NCI-H524 (cell line): Measurements from ENCODE around the gene TSPAN3.

ENCODE experiments used
- DNase-seq, 2 experiments: peaks; one replicate each; lab custom pipeline; 2025; lab: John Stamatoyannopoulos, UW

Gene TSPAN3

DNA sequence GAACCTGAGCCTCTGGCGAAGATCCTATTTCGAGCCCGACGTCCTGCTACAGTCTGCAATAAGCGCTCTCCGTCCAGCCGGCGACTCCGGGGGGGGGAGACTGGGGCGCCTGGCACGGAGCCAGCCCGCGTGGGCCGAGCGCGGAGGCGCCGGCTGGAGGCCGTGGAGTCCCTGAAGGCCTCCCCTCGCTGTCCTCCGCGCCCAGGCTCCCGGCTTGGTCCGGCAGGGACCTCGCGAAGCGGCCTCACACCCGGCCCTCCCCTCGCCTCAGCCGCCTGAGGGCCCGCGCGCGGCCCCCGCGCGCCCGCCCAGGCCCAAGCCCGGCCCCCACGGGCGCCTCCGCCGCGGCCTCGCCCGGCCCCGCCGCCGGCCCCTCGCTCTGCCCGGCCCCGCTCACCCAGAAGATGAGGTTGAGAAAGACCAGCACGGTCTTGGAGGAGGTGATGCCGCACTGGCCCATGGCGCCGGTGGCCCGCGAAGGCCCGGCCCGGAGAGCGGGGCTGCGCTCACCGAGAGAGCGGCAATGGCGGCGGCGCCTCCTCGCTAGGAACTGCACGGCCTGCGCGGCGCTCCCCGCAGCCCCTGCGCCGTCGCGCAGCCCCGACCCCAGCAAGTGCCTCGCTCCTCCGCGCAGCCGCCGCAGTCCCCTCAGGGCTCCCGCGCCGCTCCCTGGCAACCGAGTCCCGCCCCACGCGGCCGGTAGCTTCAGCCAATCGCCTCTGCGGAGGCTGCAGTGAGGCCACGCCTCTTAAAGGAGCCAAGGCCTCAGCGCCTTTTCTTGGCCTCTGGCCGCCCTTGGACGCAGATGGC, at the start of gene TSPAN3:
TSS of gene TSPAN3 (minus strand) at position 615 of the 810 bp plus-strand sequence. CDS start at position 460, 155 bp downstream.
- peak; percentile 87 to 96 for DNase-seq

DNA sequence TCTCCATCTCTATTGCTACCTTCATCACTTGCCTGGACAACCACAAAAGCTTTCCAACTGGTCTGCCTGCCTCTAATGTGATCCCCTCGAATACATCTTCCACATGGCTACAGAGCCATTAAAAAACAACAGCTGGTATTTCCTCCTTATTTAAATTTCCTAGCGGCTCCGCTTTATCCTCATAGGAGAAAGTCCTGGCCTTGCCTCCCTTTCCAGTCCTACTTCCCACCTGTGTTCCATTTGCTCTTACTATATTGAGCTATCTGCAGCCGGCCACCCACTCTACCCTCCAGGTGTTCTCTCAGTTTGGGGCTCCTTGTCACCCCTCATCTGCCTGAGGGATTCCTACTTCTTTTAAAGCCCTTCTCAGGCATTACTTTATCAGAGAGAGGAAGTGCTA, 49.7 kb upstream of the TSPAN3 start:
- peak; percentile 36 to 77 for DNase-seq

DNA sequence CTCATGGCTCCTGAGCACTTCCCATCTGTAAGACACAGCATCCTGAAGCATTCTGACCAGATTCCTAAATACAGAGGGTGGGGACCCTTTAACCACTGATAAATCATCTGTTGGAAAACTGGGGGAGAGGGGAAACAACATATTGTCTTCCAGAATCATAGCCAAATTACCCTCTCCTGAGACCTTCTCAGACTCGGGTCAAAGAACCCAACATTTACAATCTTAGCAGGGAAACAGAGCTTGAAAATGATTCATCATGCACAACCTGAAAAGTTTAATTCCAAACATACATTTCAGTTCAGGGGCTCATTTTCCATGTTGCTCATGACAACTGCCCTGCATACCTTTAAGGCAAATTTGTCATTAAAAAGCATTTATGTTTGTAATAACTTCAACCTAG, 48.5 kb upstream of the TSPAN3 start:
- no peak for DNase-seq

DNA sequence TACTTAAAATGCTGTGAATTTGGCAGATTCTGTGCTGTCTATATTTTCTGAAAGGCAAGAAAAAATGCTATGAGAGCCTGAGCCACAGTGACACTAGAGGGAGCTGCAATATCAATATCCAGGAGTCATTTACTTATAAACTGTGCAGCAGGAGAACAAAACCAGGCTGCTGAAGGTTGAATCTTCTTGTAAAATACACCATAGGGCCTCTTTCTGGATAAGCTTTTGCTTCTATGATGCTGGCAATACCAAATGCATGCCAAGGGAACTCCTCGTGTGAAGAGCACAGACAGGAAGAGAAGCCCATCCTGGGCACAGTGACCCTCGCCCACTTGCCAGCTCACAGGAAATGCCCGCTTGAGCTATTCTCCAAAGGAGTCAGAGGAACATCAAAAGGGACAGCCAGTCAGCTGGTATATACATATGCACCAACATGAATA, 48.0 kb upstream of the TSPAN3 start:
- peak; percentile 52 to 75 for DNase-seq

DNA sequence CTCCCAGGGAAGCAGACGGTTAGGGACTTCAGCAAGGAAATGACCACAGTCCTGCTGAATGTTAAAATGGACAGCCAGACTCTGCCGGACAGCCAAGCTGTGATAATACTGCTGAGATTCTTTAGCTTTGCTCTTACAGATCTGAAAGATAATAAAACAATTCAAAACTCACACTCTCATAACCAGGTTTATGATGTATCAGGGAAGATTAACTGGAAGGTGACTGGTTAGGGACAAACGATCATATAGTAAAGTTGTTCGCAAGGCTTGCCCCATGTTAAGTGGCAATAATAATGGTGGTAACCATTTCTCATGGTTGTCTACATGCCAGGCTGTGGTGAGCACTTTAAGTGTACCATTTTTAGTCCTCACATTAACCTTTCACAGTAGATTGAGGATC, 44.3 kb upstream of the TSPAN3 start:
- DNase-seq, result no peak

DNA sequence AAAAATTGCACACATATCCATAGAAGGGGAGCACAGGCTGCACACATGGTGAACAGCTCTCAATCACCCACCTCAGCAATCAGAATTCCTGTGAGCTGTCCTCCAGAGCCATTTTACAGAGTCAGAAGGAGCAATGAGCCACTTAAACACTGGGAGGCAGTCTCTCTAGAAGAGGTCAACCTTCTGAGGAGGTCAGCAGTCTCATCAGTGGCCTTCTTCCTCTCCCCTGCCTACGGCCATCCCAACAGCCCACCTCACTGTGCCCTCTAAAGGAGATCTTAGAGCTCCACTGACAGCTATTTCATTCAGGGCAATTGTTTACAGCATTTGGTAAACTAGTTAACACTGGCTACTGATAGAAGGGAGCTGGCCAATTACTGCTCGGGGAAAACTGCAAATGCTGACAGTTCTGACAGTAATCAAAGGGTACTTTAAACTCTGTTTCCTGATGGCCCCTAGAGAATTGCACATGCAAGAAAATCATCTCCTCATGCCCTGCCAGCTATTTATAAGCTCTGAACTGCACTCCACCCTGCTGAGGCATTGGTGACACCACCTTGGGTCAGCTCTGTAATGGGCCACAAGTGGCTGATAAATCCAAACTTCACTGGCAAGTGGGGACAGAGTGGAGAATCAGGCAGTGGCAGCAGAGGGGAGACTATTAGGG, 42.1 kb upstream of the TSPAN3 start:
- DNase-seq, result no peak

DNA sequence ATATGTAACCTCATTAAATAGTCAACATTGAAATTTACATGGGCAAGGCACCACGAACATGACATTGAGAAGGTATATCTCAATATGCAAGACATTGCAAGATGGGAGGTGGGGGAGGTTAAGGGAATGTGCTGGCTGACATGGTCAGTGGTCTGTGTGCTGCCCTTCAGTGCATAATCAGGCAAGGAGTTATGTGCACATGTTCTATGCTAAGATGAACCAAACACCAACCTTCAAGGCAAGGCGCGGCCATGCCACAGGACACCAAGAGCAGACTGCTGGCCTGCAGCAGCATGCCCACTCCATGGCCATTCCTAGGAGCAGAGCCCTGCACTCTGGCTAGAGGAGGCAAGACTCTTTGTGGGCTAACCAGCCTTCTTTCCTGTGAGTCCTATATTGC, 40.9 kb upstream of the TSPAN3 start:
- DNase-seq, result no peak

DNA sequence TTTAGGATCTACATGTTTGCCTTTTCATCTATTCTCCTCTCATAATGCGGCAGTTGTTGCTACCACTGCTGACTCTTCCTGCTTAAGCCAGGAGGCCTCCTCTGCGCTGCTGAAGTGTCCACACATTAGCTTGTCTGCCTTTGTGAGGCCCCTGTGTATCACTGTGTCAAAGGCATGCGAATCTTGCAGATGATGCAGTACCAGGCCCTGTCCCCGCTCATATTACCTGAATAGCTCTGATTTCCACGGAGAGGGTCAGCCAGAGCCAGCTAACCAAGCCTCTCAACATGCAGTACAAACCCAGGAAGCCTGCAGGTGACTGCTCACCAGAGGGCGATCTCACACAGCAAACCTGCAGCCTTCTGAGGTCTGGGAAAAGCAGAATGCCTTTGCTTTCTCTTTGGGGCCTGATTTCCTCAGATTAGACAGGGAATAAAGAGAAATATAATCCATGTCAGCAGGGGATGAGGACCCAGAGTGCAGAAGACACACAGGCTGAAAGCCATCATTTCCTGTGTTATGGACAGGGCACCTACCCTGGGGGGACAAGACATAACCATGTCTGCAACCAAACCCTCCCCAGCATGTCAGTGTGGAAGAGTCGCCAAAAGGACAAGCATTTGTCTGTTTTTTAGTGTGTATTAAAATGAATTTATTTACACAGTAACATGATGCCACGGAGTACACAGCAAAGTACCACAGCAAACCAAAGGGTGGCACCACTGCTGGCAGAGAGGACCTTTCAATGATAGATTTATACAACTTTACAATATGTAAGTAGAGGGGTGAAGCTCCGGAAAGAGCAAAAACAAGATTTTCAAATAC, 36.8 kb upstream of the TSPAN3 start:
- peak; percentile 75 to 83 for DNase-seq

DNA sequence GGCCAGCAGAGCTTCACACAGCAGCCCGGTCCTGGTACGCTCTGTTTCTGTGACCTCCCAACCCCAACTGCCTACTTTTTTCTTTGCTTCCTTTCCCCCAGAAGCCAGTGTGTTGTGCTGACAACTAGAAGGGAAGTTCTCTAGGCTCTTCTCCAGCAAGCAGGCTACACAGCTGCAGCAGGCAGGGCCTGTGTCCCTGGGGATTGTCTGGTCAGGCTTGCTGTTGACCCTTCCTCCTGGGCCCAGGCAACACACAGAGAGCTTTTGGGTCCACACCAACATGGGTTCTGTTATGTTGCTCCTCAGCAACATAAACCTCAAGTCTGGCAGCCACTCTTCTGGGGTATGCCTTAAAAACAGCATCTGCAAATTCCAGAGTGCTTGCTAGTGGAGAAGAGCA, 36.2 kb upstream of the TSPAN3 start:
- no peak for DNase-seq

DNA sequence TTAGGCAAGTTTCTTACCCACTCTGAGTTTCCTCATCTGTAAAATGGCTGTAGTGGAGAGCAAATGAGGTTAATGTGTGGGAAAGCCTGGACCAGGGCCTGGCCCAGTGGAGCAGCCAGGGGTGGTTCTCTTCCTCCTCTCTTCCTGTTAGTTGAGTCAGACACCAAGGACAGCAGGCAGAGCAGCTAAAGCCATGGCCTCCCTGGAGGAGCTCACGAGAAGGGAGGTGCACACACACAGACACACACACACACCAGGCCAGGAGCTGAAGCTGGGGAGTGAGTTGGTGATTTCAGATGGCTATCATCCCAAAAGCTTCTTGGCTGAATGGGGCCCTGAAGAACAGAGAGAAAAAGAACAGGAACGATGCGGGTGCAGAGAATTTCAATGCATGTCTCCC, 33.2 kb upstream of the TSPAN3 start:
- no peak for DNase-seq

DNA sequence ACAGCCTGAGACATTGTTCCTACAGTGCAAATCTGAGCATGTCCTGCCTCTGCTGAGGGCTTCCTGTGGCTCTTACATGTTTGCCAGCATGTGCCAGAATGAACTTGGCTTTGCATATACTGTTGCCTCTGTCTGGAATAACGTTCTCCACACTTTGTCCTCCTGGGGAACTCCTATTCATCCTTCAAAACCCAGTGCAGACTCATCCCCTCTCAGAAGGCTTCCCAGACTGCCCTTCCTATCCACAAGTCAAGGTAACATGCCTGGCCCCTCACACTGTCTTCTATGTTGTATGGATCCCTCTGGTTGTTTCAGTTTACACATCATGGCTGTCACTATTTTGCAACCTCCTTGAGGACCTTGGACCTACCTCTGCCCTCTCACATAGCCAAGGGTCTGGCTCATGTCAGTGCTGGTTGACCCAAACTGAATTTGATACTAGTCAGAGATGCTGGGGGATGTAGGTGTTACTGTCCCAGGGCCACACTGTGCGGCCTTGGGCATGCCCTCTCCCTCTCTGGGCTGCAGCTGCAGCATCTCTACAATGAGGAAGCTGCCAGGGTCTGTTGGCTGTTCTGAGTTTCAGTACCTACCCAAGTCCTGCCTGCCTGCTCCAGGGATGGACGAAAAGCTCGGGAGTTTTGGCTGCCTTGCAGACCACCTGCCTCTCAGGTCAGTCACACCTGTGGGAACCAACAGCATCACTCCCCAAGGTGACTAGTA, 29.0 kb upstream of the TSPAN3 start:
- no peak for DNase-seq

DNA sequence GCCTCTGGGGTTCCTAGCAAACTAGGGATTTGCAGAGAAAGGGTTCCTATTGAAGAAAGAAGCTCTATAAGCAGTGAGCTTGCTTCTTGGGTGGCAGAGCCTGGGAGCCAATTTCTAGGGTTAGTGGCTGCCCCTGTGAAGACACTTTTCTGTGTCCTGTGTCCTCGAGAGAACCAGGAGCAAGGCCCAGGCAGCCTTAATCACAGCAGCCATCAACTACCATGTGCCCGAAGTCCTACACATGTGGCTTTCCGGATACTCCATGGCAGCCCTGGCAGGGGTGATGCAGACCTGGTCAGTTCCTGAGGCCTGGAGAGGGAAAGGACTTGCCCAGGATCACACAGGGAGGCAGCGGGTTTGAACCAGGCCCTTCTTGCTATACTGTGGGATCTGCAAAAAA, 27.7 kb upstream of the TSPAN3 start:
- DNase-seq, result no peak

DNA sequence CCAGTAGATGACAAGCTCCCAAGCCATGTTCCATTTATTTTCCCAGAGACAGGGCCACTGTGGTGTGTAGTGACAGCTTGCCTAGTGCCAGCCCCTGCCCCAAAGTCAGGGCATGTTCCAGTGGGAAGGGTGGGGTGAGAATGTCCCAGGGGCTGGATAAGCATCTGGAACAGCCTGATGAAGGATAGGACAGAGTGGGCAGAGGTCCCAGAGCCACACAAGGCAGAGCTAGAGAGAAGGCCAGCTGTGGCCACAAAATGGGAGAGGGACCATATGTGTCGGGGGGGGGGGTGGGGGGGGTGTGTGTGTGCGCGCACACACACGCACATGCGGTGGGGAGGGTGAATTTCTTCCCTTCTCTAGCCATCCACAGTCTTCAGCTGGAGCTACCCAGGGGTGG, 27.0 kb upstream of the TSPAN3 start:
- peak; percentile 72 to 75 for DNase-seq

DNA sequence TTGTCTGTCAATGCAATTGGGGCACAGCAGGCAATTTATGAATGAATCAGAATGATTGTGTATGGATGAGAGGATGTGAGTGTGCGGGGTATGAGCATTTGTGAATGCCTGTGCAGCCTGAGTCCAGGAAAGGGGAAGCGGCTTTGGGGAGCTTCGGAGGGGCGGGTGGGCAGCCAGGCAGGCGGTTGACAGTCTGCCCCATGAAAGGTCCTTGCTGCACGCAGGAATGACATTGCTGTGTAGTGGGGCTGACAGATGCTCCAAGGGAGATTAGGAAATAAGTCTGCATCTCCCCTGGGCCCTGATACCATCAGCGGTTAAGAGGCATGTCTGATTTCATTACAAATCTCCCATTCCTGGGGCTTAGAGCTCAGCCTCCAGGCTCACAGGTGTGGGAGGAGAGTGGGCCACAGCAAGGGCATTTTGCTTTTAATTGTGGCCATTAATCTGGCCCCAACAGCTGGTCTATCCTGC, 26.4 kb upstream of the TSPAN3 start:
- DNase-seq, result peak; percentile 99 to 100

DNA sequence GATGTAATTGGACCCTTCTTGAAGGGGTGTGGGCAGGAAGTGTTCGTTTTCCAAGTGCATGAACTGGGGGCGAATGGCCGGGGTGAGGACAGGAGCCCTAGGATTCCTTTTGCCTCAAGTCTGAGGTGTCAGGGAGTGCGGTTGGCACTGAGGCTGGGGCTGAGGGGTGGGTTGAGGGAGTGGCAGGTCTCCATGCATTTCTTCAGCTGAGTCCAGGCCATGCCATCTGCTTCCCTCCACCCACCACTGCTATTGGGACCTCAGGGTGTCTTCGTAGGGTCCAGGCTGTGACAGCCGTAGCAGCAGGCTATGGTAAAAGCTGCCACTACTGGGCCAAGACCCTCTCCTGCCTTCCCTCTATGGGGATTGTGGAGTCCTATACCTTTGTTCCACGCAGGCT, 25.6 kb upstream of the TSPAN3 start:
- DNase-seq, result peak in 1 of 2 experiments; percentile 53

DNA sequence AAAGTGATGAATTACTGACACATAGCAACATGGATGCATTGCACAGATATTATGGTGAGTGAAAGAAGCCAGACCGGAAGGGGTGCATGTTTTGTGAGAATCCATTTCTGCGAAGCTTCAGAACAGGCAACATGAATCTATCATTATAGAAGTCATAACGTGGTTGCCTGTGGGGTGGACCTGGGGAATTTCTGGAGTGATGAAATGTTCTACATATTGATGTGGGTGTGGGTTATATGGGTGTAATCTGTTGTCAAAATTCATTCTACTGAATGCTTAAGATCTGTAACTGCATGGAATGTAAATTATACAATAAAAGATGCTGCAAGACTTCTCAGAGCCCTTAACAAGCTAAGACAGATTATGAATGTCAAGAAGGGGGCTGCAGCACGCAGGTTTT, 25.2 kb upstream of the TSPAN3 start:
- DNase-seq, result no peak

DNA sequence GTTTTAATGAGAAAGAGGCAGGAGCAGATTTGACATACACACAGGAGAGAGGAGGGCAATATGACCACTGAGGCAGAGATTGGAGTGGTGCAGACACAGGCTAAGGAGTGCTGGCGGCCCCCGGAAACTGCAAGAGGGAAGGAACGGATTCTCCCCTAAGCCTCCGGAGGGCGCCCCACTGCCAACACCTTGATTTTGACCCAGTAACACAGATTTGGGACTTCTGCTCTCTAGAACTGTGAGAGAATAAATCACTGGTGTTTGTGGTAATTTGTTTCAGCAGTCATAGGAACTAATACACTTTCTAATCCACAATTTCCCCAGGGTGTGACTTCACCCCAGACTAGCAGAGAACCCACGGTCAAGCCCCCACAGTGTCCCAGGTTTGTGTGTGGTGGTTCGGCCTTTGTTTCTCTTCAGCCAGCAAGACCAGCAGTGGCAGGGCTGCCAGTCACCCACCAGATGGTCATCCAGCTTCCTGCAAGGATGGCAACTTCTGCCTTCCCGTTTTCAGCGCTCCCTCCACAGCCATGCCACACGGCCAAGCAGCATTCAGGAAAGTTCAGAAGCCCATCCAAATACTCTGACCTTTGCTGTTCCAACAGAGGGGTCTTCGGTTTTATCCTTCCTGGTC, 23.6 kb upstream of the TSPAN3 start:
- DNase-seq, result peak in 1 of 2 experiments; percentile 30

DNA sequence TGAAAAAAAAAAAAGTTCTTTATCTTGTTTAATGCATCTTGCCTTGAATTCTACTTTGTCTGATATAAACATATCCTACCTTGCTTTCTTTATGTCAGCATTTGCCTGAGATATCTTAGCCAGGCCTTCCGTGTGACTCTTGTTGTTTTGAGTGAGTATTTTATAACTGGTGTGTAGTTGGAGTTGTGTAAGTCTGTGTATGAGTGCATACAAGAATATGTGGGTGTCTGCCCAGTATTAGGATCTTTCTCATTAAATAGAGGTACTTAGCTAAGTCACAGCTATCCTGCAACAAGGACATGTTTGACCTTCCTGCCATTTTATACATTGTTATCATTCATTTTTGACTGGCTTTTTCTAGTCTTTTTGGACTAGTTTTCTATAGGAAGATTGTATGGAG, 22.5 kb upstream of the TSPAN3 start:
- DNase-seq, result no peak

DNA sequence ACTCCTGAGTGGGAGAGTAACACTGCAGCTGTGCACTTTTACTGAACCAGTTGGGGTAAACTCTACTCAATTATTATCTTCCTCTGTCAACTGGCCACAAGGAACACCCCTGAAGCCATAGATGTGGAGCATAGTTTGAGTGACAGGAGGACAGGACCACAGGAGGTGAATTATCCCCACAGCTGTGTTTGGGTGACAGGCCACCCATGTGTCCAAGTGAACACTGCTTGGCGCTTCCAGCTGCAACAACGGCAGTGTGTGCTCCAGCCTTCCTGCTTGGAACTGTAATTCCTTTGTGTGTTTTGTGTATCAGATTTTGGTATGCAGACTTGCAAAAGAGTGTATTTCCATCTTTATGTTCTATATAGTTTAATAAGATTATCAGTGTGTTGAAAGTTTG, 20.2 kb upstream of the TSPAN3 start:
- DNase-seq, result no peak

DNA sequence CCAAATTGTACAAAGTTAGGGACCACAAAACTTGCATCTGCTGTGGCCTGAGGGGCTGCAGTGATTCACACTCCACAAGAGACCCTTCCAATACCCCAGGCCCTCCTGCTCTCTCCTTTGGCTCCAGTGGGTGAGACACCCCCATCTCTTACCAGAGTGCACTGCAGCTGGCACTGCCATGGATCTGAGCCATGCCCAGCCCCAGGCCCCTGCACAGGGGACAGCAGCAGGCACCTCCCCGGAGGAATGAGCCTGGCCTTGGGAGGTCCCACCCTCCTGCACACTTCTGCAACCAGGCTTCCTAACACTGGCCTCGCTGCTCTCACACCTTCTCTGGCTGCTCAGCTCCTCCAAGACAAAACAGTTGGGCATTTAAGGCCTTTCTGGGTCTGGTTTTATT, 16.3 kb upstream of the TSPAN3 start:
- no peak for DNase-seq

DNA sequence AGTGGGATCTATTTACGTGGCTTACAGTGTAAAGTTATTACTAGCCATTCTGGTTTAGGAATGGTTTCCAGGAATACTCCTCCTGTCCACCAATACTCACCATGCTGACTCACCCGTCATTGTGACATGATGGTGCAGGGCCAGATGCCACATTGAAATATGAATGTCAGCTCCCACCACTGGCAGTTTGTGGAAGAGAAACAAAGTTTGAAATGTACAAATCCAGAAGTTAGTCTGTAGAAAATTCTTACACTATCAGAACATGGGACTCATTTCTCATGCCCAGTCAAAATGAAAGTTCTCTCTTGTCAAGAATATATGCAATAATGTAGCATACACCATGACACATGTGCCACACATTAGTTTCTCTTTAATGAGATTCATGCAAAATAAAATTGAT, 14.4 kb upstream of the TSPAN3 start:
- DNase-seq, result no peak
